T-helper 2 cell treated with Interferon-gamma antibody and Interleukin-4, amounts not matched to agents 5 μg/mL and 100 μg/mL, for 36 hours (primary cell): ENCODE measurements around the gene KIRREL3.
A peak's percentile ranks its signal among the peaks of the same experiment; 100 is the strongest.

Source experiments
- DNase-seq: peaks from one replicate; pipeline ENCODE4 v3.0.0; 2021; ENCODE audit warnings: low spot score
- H3K27ac Mint-ChIP-seq: one replicate; pipeline ENCODE4 v1.8.0; 2021; ENCODE audit warnings: mild to moderate bottlenecking, mixed read lengths
- H3K27me3 Mint-ChIP-seq: one replicate; pipeline ENCODE4 v1.8.0; 2021; ENCODE audit warnings: low read depth, mixed read lengths
- H3K36me3 Mint-ChIP-seq: one replicate; pipeline ENCODE4 v1.8.0; 2021; ENCODE audit warnings: low read depth, mixed read lengths
- H3K4me1 Mint-ChIP-seq: one replicate; pipeline ENCODE4 v1.8.0; 2021; ENCODE audit warnings: low read depth, mixed read lengths
- H3K4me3 Mint-ChIP-seq: one replicate; pipeline ENCODE4 v1.8.0; 2022; ENCODE audit warnings: mild to moderate bottlenecking, moderate library complexity, mixed read lengths
- H3K9me3 Mint-ChIP-seq: one replicate; pipeline ENCODE4 v1.8.0; 2021; ENCODE audit warnings: mixed read lengths

KIRREL3 gene

GRCh38 chr11:126990716-126991480, 9.7 kb downstream of the KIRREL3 start:
- Mint-ChIP-seq H3K9me3 (no peaks in the 10 kb centered on the region), H3K36me3 (no peaks in the 10 kb centered on the region), H3K4me1 (no peaks in the 10 kb centered on the region), H3K4me3 (no peak overlapping the region), H3K27me3 (peaks cover 7% of the 10 kb centered on the region), H3K27ac (no peak overlapping the region)
- DNase-seq: no peak

- Mint-ChIP-seq H3K27ac (no peak overlapping the region), H3K9me3 (no peaks in the 10 kb centered on the region), H3K4me1 (no peaks in the 10 kb centered on the region), H3K4me3 (no peak overlapping the region), H3K36me3 (no peaks in the 10 kb centered on the region), H3K27me3 (peaks cover 7% of the 10 kb centered on the region)
- DNase-seq: peak; percentile 18
These were observed 10.4 kb downstream of the KIRREL3 start for GRCh38 chr11:126989942-126990715.

GRCh38 chr11:126988655-126989054, 11.9 kb downstream of the KIRREL3 start:
- H3K27me3 Mint-ChIP-seq: peaks cover 7% of the 10 kb centered on the region
- no peaks in the 10 kb centered on the region for H3K9me3 Mint-ChIP-seq
- no peak for DNase-seq
- H3K27ac Mint-ChIP-seq: no peak overlapping the region
- no peak overlapping the region for H3K4me3 Mint-ChIP-seq
- H3K4me1 Mint-ChIP-seq: no peaks in the 10 kb centered on the region
- no peaks in the 10 kb centered on the region for H3K36me3 Mint-ChIP-seq

GRCh38 chr11:126981635-126982034, 18.9 kb downstream of the KIRREL3 start:
- Mint-ChIP-seq H3K36me3 (no peaks in the 10 kb centered on the region), H3K4me1 (no peaks in the 10 kb centered on the region), H3K27ac (no peak overlapping the region), H3K4me3 (no peak overlapping the region), H3K27me3 (peaks cover 6% of the 10 kb centered on the region), H3K9me3 (no peaks in the 10 kb centered on the region)
- no peak for DNase-seq

GRCh38 chr11:126978911-126979310, 21.7 kb downstream of the KIRREL3 start:
- Mint-ChIP-seq H3K4me1 (no peaks in the 10 kb centered on the region), H3K27me3 (peaks cover 6% of the 10 kb centered on the region)

GRCh38 chr11:126978165-126978564, 22.4 kb downstream of the KIRREL3 start:
- Mint-ChIP-seq H3K27me3 (peaks cover 6% of the 10 kb centered on the region), H3K27ac (no peak overlapping the region), H3K36me3 (no peaks in the 10 kb centered on the region), H3K9me3 (no peaks in the 10 kb centered on the region), H3K4me3 (no peak overlapping the region), H3K4me1 (no peaks in the 10 kb centered on the region)
- DNase-seq: no peak

More at GRCh38 chr11:126978911-126979310, 21.7 kb downstream of the KIRREL3 start:
- Mint-ChIP-seq H3K27ac (no peak overlapping the region), H3K4me3 (no peak overlapping the region), H3K36me3 (no peaks in the 10 kb centered on the region), H3K9me3 (no peaks in the 10 kb centered on the region)
- no peak for DNase-seq

GRCh38 chr11:126973051-126973450, 27.5 kb downstream of the KIRREL3 start:
- Mint-ChIP-seq H3K27me3 (peaks cover 12% of the 10 kb centered on the region), H3K36me3 (no peaks in the 10 kb centered on the region), H3K9me3 (no peaks in the 10 kb centered on the region), H3K27ac (no peak overlapping the region), H3K4me3 (no peak overlapping the region), H3K4me1 (no peaks in the 10 kb centered on the region)
- DNase-seq: no peak

- Mint-ChIP-seq H3K9me3 (no peaks in the 10 kb centered on the region), H3K4me3 (no peak overlapping the region), H3K27me3 (peaks cover 15% of the 10 kb centered on the region), H3K36me3 (no peaks in the 10 kb centered on the region), H3K27ac (no peak overlapping the region), H3K4me1 (no peaks in the 10 kb centered on the region)
- DNase-seq: no peak
These were observed 29.3 kb downstream of the KIRREL3 start for GRCh38 chr11:126971305-126971704.

GRCh38 chr11:126969865-126970479, 30.6 kb downstream of the KIRREL3 start:
- H3K4me1 Mint-ChIP-seq: no peaks in the 10 kb centered on the region
- H3K36me3 Mint-ChIP-seq: no peaks in the 10 kb centered on the region
- H3K4me3 Mint-ChIP-seq: no peak overlapping the region
- no peaks in the 10 kb centered on the region for H3K9me3 Mint-ChIP-seq
- no peak for DNase-seq
- peaks cover 15% of the 10 kb centered on the region for H3K27me3 Mint-ChIP-seq
- no peak overlapping the region for H3K27ac Mint-ChIP-seq

- Mint-ChIP-seq H3K27ac (no peak overlapping the region), H3K4me1 (no peaks in the 10 kb centered on the region), H3K9me3 (no peaks in the 10 kb centered on the region), H3K27me3 (peaks cover 15% of the 10 kb centered on the region), H3K36me3 (no peaks in the 10 kb centered on the region), H3K4me3 (no peak overlapping the region)
- no peak for DNase-seq
These were observed 31.7 kb downstream of the KIRREL3 start for GRCh38 chr11:126968915-126969314.

GRCh38 chr11:126965331-126965730, 35.2 kb downstream of the KIRREL3 start:
- DNase-seq: no peak
- no peaks in the 10 kb centered on the region for H3K4me1 Mint-ChIP-seq
- H3K36me3 Mint-ChIP-seq: no peaks in the 10 kb centered on the region
- H3K27ac Mint-ChIP-seq: no peak overlapping the region
- H3K27me3 Mint-ChIP-seq: peaks cover 15% of the 10 kb centered on the region
- H3K4me3 Mint-ChIP-seq: no peak overlapping the region
- no peaks in the 10 kb centered on the region for H3K9me3 Mint-ChIP-seq

- Mint-ChIP-seq H3K4me1 (no peaks in the 10 kb centered on the region), H3K9me3 (no peaks in the 10 kb centered on the region), H3K4me3 (no peak overlapping the region), H3K27me3 (peaks cover 6% of the 10 kb centered on the region), H3K36me3 (no peaks in the 10 kb centered on the region), H3K27ac (no peak overlapping the region)
- DNase-seq: no peak
These were observed 36.8 kb downstream of the KIRREL3 start for GRCh38 chr11:126963603-126964363.

- Mint-ChIP-seq H3K4me1 (no peaks in the 10 kb centered on the region), H3K4me3 (no peak overlapping the region), H3K27ac (no peak overlapping the region), H3K27me3 (peaks cover 4% of the 10 kb centered on the region), H3K36me3 (no peaks in the 10 kb centered on the region), H3K9me3 (no peaks in the 10 kb centered on the region)
- no peak for DNase-seq
These were observed 37.5 kb downstream of the KIRREL3 start for GRCh38 chr11:126963115-126963514.
